DND-41 (cell line): Measurements from ENCODE around the gene MROH2A.

Experiments used
- CTCF ChIP-seq: IDR thresholded peaks from 2 replicates; pipeline ENCODE4 v1.5.1; 2012; ENCODE audit warnings: borderline replicate concordance, low read length, moderate library complexity, mild to moderate bottlenecking; ENCODE audit not compliant: poor library complexity, severe bottlenecking; ENCODE audit errors: extremely low read depth
- EZH2 ChIP-seq: IDR thresholded peaks from 3 replicates; pipeline ENCODE4 v1.6.1; 2012; ENCODE audit warnings: borderline replicate concordance, low read depth, mild to moderate bottlenecking, moderate library complexity, low read length, inconsistent platforms; ENCODE audit not compliant: severe bottlenecking

GRCh38 chr2:233811732-233812131 lies 33.6 kb downstream of the MROH2A start:
- TF ChIP-seq CTCF (no peak), EZH2 (no peak)
